ENCODE results near the gene HTN1.
"Not testable (repeated sequence)": the region's sequence is repeated elsewhere in the genome, so short reads cannot be mapped to it uniquely, and the experiment has no call there.

Gene HTN1

GRCh38 chr4:70050138-70050537 is at the start of gene HTN1:
Gene HTN1 (plus strand): TSS chr4:70050438. CDS start chr4:70053077, 2,639 bp downstream.
- not testable (repeated sequence) for DNase-seq

GRCh38 chr4:70000711-70001110 is 49.5 kb upstream of the HTN1 start:
- DNase-seq, result no peak

GRCh38 chr4:70002507-70002906 is 47.7 kb upstream of the HTN1 start:
- DNase-seq, result no peak

GRCh38 chr4:70008771-70009170 is 41.5 kb upstream of the HTN1 start:
- no peak for DNase-seq

GRCh38 chr4:70019006-70019405 is 31.2 kb upstream of the HTN1 start:
- DNase-seq, result not testable (repeated sequence)

GRCh38 chr4:70023218-70023617 is 27.0 kb upstream of the HTN1 start:
- DNase-seq, result no peak

- DNase-seq, result no peak
Observed at GRCh38 chr4:70027011-70027410, 23.2 kb upstream of the HTN1 start.

- DNase-seq, result not testable (repeated sequence)
Observed at GRCh38 chr4:70028159-70028558, 22.1 kb upstream of the HTN1 start, which contains the start of gene HTN3. Gene HTN3 (plus strand): TSS chr4:70028459. CDS start chr4:70030741, 2,282 bp downstream.

- not testable (repeated sequence) for DNase-seq
Observed at GRCh38 chr4:70037559-70037958, 12.7 kb upstream of the HTN1 start.

- DNase-seq, result not testable (repeated sequence)
Observed at GRCh38 chr4:70039928-70040327, 10.3 kb upstream of the HTN1 start.

GRCh38 chr4:70041652-70042286 is 8.5 kb upstream of the HTN1 start:
- no peak for DNase-seq

GRCh38 chr4:70056534-70056933 is 6.3 kb downstream of the HTN1 start:
- not testable (repeated sequence) for DNase-seq

GRCh38 chr4:70057651-70058050 is 7.4 kb downstream of the HTN1 start:
- DNase-seq, result no peak

GRCh38 chr4:70059149-70059548 is 8.9 kb downstream of the HTN1 start:
- no peak for DNase-seq

GRCh38 chr4:70062000-70062399 is 11.8 kb downstream of the HTN1 start:
- DNase-seq, result no peak

GRCh38 chr4:70080205-70080604 is 30.0 kb downstream of the HTN1 start:
- DNase-seq, result no peak

GRCh38 chr4:70099206-70099605 is 49.0 kb downstream of the HTN1 start:
- no peak for DNase-seq

All from activated T-cell treated with anti-CD3 and anti-CD28 coated beads for 4 hours (primary cell).